Measurements from ENCODE around the gene RO60. TPM values are rescaled to one million over a fixed set of nuclear protein-coding genes. Genes with fewer than 3 reads are reported as not detected.

The RO60 gene
- total and polyA plus RNA-seq, 2 of the 13 experiments (the other 11 are each of a cell fraction or from before 2014, with no cell fraction given): 20.3 to 53.7 TPM

DNA sequence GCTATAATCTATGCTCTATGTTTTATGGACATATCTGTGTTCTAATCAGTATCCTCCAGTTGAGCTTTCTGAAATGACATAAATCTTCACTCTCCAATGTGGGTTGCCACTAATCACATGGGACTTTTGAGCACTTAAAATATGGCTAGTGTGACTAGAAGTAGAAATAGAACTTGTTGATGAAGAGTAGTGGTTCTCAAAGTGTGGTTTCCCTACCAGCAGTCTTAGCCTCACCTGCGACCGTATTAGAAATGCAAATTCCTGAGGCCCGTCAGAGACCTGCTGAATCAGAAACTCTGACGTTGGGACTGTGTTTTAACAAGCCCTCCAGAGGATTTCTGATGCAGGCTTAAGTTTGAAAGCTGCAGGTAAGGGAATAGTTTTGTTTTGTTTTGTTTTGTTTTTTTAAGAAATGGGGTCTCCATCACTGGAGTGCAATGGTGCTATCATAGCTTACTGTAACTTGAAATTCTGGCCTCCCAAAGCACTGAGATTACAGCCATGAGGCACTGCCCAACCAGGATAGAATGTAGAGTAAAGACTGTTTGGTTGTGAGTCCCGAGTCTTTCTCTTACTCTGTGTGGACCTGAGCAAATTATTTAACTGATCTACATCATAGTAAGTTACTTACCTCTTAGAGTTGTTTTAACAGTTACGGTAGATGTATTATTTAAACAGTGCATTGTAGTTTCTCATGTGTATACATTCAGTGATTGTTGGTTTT lies 24.1 kb downstream of the RO60 start:
- Histone ChIP-seq H3K79me2 (ENCODE audit: insufficient read depth, low read length) (no peaks in the 10 kb centered on the region), H3K4me1 (ENCODE audit: insufficient read depth, low read length) (no peaks in the 10 kb centered on the region), H4K20me1 (ENCODE audit: insufficient read depth, low read length) (no peaks in the 10 kb centered on the region), H3K9me3 (ENCODE audit: low read length) (peaks cover 2% of the 10 kb centered on the region; the same call in 1 of the 2 replicates), H3K36me3 (replicated peaks in 1 of 2; ENCODE audit: control insufficient read depth in 1 of 2, insufficient read depth in 2 of 2, low read length in 2 of 2) (peaks cover 4 to 45% of the 10 kb centered on the region in 2 experiments), H3K4me3 (replicated peaks in 1 of 3; ENCODE audit: insufficient read depth in 1 of 3, low read depth in 2 of 3, low read length in 3 of 3) (no peak overlapping the region), H3K9ac (ENCODE audit: insufficient read depth, low read depth, low read length) (no peak overlapping the region), H2AFZ (ENCODE audit: low read length) (no peak overlapping the region), H3K4me2 (ENCODE audit: low read depth, low read length) (no peak overlapping the region), H3K27ac (ENCODE audit: extremely low read length, insufficient read depth, low read length) (no peak overlapping the region), H3K27me3 (ENCODE audit: control insufficient read depth in 1 of 2, insufficient read depth in 2 of 2, low read length in 2 of 2) (no peaks in the 10 kb centered on the region)
- ATAC-seq: no peak
- 93% methylated on average over 6 of the region's 6 CpGs for WGBS (ENCODE audit: low lambda C conversion rate)
- ChIA-PET CTCF (ENCODE audit: low intra/inter-chr PET ratio, low total read pairs) (no interaction called here), POLR2A (no interaction called here)
- intact Hi-C loops (cut with micrococcal nuclease; ENCODE audit: unreplicated experiment) (loop anchor here (2.0 kb wide), 1 partner anchor 15 kb away; no protein-coding TSS in a partner anchor), in situ Hi-C loops (cut with HindIII; ENCODE audit: extremely low pct_ligation_motif_present, low pct_unique_long_range_greater_than_20kb) (no loop called here)
- no TSS peak for BruUV-seq (replicated peaks)
- TF ChIP-seq FOSL1 (CRISPR knock-in tag; IDR thresholded peaks at IDR 0.05; ENCODE audit: borderline replicate concordance) (no peak), SMAD1 (CRISPR knock-in tag; IDR thresholded peaks at IDR 0.05; ENCODE audit: borderline replicate concordance, low read depth) (no peak), PHF20 (CRISPR knock-in tag; IDR thresholded peaks at IDR 0.05) (no peak), KAT2B (IDR thresholded peaks at IDR 0.05; ENCODE audit: borderline replicate concordance, low read depth, low read length) (no peak)
- TF ChIP-seq, protein P1, sequence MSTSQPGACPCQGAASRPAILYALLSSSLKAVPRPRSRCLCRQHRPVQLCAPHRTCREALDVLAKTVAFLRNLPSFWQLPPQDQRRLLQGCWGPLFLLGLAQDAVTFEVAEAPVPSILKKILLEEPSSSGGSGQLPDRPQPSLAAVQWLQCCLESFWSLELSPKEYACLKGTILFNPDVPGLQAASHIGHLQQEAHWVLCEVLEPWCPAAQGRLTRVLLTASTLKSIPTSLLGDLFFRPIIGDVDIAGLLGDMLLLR (CRISPR knock-in tag; IDR thresholded peaks at IDR 0.05): no peak
- TF ChIP-seq, protein P2, sequence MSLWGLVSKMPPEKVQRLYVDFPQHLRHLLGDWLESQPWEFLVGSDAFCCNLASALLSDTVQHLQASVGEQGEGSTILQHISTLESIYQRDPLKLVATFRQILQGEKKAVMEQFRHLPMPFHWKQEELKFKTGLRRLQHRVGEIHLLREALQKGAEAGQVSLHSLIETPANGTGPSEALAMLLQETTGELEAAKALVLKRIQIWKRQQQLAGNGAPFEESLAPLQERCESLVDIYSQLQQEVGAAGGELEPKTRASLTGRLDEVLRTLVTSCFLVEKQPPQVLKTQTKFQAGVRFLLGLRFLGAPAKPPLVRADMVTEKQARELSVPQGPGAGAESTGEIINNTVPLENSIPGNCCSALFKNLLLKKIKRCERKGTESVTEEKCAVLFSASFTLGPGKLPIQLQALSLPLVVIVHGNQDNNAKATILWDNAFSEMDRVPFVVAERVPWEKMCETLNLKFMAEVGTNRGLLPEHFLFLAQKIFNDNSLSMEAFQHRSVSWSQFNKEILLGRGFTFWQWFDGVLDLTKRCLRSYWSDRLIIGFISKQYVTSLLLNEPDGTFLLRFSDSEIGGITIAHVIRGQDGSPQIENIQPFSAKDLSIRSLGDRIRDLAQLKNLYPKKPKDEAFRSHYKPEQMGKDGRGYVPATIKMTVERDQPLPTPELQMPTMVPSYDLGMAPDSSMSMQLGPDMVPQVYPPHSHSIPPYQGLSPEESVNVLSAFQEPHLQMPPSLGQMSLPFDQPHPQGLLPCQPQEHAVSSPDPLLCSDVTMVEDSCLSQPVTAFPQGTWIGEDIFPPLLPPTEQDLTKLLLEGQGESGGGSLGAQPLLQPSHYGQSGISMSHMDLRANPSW (CRISPR knock-in tag; IDR thresholded peaks at IDR 0.05; ENCODE audit: borderline replicate concordance): no peak
- no peak for DNase-seq (ENCODE audit: low spot score)
- no peak for FAIRE-seq

Measured in HepG2 (cell line).